Germinal center (tissue), 1 donor: Measurements from ENCODE around the gene ATOSB.
A peak's percentile ranks its signal among the peaks of the same experiment; 100 is the strongest.

Experiments
- DNase-seq: peaks from one replicate; pipeline ENCODE4 v3.0.0; 2012; ENCODE audit warnings: mixed read lengths, low spot score

Gene ATOSB

GRCh38 chr9:35112257-35113020 is 3.2 kb downstream of the ATOSB start:
- DNase-seq, result no peak

- peak; percentile 98 for DNase-seq
These were observed 4.4 kb downstream of the ATOSB start for GRCh38 chr9:35111001-35111933.

DNA sequence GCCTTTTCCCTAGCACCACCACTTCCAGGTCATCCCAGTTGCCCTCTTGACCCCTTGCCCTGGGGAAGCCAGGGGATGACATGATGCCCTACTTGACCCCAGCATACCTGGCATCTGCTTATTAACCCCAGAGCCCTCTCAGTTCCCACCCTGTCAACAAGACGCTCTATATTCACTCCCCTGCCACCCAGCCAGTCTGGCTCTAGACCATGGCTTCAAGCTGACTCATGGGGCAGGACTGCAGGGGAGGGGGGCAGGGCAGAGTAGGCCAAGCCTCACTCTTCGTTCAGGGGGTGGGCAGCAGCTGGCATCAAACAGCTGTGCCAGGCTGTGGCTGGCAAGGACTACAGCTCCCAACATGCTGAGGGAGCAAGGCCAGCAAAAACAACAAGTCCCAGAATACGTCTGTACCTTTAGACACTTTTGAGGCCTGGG is 5.3 kb downstream of the ATOSB start:
- DNase-seq, result no peak

- DNase-seq, result no peak
These were observed 6.6 kb downstream of the ATOSB start for GRCh38 chr9:35108946-35109575.

GRCh38 chr9:35108461-35108860 is 7.2 kb downstream of the ATOSB start:
- DNase-seq, result no peak

GRCh38 chr9:35107297-35108290 is 8.1 kb downstream of the ATOSB start:
- DNase-seq, result no peak

DNA sequence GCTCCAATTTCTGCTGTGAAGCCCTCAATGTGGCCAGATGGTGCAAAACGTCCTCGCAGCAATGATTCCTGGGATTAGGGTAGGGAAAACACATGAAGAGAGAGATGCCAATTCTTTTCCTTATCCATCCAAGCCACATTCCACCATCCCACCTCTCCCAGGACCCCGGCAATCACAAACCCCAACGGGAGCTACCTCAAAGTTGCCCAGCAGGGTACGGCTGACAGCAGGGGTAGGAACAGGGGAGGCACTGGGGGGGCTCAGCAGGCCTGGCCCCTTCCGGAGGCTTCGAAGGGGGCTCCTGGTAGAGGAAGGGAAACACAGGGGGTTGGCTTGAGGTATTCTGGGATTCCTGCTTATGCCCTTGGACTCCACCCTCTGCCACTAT is 9.3 kb downstream of the ATOSB start:
- DNase-seq, result no peak

DNA sequence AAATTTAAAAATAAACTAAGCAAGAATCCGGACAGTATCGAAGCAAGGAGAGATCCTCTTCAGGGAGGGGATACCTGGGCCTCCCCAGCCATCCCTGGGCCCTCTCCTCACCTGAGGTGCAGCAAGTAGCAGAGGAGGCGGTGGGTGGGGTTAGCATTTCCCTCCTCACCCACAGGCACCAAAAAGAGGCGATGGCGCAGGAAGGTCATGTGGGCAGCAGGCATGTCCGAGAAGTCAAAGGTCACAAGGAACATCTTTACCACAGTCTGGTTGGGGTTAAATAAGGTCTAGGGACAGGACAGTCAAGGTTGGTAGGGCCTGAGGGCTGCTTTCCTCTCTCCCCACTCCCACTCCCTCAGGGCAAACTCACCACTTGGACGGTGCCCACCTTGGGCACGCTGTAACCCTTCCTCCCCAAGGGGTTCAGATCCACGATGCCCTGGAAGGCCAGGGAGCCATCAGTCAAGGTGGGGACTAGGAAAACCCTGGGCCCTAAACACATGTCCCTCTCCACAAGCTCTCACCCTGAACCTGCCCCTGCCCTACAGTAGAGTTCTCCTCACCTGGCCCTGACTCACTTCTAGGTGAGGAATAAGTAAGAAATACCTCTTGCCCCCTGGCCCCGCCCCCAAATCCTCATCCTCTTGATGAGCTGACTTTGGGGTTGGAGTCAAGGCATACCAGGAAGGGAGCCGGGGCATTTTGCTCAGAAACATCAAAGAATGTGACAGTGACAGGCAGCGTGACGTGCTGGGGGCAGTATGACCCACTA is 9.9 kb downstream of the ATOSB start:
- no peak for DNase-seq

- DNase-seq, result no peak
These were observed 10.5 kb downstream of the ATOSB start for GRCh38 chr9:35105126-35105525.

DNA sequence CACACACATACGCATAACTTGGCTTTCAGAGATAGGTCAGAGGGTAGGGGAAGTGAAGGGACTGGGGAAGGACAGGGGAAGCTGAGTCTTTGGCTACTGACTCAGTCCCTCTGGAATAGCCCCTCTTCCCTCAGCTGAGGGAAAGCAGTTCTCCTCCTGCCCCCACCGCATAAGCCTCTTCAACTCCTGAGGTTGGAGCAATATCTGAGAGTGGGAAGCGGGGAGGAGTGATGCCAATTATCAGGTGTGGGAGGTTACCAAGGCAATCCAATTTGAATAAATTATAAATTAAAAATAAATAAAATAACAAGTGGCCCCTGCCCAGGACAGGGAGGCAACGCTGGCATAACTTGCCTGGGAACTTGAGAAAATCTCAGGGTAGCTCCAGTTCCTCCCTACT is 11.1 kb downstream of the ATOSB start:
- DNase-seq, result no peak

GRCh38 chr9:35103660-35104191 is 11.9 kb downstream of the ATOSB start:
- DNase-seq, result no peak

DNA sequence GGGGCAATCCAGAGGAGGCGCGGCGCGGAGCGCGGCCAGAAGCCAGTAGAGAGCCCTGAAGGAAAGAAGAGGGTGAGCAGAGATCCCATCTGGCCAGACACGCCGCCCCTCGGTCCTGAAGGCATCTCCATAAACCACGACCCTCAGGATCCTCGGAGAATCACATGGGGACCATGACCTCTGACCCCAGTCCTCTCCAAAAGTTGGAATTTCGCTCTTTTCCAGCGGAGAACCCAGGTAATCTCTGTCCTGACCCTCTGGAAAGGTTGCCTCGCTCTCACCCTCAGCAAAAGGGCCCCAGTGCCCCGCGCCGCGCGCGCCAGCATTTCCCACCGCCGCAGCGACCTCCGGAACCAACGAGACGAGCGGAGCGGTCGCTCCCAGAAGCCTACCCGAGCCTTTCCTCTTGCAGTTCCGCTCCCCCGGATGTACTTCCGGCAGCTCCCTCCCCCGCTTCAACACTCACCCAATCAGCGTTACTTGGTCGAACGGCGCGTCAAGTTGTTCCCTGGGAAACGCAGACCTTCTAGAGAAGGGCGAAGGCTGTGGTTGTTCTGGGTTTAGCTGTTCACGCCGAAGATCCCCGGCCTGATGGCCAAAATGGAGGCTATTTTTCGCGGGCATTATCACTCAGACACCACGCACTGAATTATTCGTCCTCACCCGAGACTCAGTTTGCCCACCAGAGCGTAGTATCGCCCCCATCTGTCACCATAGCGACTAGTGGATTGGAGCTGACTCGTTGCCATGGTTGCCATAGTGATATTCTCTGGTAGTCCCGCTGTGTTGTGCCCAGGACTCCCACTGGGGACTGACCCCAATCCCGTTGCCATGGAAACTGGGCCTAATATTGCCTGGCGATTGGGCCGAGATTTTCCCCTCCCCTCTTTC is 12.6 kb downstream of the ATOSB start, which contains the start of gene STOML2:
STOML2 (minus strand) TSS at position 363 of the 891 bp plus-strand sequence; CDS start at position 326, 37 bp downstream.
- peak; percentile 94 for DNase-seq

DNA sequence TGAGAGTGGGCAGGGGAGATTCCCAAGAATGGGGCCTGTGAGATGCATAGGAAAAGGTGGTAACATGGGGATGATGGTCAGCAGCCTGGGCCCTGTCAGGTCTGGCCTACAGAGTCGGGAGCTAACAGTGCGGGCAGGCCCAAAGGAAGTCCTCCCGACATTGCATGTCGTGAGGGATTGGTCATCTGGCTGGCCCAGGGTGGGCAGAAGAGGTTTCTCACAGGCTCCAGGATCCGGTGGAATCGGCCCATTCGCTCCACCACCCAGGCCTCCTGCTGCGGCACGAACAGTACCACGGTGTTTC is 13.2 kb downstream of the ATOSB start:
- DNase-seq, result no peak

DNA sequence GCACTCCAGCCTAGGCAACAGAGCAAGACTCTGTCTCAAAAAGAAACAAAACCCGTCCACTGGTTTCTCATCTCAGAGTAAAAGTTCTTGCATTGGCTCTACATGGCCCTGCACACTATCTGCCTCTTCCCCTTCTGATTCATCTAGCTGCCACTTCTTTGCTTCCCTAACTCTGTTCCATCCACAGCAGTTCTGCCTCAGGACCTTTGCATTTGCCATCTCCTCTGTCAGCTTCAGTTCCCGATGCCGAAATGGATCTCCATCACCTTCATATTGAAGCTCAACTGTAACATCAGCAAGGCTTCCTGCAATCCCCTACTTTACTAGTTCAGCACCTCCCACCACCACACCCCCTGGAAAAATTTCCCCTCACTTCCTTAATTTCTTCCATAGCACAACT is 18.1 kb downstream of the ATOSB start:
- DNase-seq, result no peak

DNA sequence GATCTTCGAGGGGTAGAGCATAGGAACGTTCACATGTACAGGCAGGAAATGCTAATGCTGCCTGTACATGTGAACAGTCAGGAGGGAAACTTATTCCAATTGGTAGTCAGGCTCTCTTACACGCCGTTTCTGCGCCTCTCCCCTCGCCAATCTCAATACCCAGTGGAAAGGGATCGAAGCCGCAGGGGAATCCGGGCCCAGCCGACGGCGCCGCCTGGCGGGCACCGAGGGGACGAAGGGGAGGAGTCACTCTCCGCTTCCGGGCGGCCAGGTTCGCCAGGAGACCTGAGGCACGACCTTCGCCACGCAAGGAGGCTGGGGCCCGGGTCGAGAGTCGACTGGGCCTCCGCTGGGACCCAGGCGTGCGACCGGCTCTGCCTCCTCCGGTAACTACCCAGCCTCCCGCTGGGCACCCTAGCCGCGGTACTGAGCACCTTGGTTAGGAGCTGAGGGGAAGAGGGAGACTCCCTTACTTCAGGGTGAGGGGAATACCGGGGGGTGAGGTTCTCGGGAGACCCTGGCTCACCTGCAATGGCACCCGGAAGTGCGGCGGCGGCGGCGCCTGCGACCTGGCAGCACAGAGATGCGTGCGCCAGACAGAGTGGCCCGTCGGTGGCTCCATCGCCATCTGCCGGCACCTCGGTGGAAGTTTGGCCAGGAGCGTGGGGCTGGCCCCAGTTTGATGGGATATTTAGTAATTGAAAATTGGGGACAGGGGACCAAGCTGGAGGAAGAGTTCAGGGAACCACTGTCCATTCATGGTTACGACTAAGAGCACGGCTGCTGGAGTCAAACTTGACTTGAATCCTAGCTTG is 19.4 kb downstream of the ATOSB start, which contains the start of gene PIGO:
PIGO (minus strand) TSS at position 557 of the 815 bp plus-strand sequence. CDS start 1,026 bp downstream, outside the sequence.
- peak; percentile 88 for DNase-seq

GRCh38 chr9:35091536-35091935 is 24.1 kb downstream of the ATOSB start:
- no peak for DNase-seq

DNA sequence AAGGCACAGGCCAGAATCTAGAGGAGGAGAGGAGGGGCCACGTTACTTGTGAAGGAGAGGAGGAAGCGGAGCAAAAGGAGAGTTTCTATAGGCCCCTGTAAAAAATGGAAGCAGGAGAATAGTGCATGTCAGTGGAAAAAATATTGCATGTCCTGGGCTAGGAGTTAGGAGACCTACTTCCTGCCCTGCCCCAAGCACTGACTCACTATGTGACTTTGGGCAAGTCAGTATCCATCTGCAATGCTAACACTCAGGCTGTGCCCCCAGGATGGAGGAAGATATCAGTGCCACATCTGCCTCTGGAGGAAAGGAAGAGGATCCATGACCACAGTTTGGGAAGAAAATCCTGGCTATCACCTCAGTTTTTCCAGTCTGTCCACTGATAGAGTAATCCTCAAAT is 26.2 kb downstream of the ATOSB start:
- no peak for DNase-seq

- no peak for DNase-seq
These were observed 30.6 kb downstream of the ATOSB start for GRCh38 chr9:35085078-35085477.
